Erythroblast (primary cell): ENCODE results near the gene NAT16.
"Not testable (repeated sequence)": the region's sequence is repeated elsewhere in the genome, so short reads cannot be mapped to it uniquely, and the experiment has no call there.

Source experiments
- DNase-seq, 2 experiments: peaks; one replicate each; lab custom pipeline; 2025; lab: John Stamatoyannopoulos, UW
- GATA1 ChIP-seq: IDR thresholded peaks from 2 replicates; pipeline ENCODE4 v1.6.1; 2011; ENCODE audit warnings: low read depth, mild to moderate bottlenecking, control low read depth, low read length, moderate library complexity
- POLR2A ChIP-seq: IDR thresholded peaks from 2 replicates; pipeline ENCODE4 v1.6.1; 2011; ENCODE audit warnings: mild to moderate bottlenecking, low read length

Gene NAT16

GRCh38 chr7:101210143-101210542, 30.1 kb upstream of the NAT16 start:
- TF ChIP-seq GATA1 (no peak), POLR2A (no peak)
- no peak for DNase-seq

- TF ChIP-seq POLR2A, result no peak
- no peak for TF ChIP-seq GATA1
- no peak for DNase-seq
These were observed 28.7 kb upstream of the NAT16 start for GRCh38 chr7:101208794-101209193.

DNA sequence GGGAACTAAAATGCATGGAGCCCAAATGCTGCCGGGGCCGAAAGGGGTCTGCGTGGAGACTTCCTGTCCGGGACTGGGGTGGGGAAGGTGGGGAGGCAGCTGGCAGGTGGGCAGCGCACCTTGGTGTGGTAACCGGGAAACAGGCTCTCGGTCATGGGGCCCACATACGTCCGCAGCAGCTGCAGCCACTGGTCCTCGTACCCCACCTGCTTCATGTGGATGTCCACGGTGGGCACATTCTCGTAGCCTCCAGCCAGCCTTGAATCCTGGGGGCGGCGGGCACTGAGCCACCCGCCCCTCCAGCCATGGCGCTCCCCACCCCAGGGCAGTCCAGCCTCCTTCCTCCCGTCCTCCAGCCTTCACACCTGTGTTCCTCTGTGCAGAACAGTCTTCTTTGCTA, 27.4 kb upstream of the NAT16 start:
- TF ChIP-seq GATA1, result no peak
- no peak for TF ChIP-seq POLR2A
- DNase-seq, result no peak

GRCh38 chr7:101206665-101207042, 26.6 kb upstream of the NAT16 start:
- no peak for DNase-seq
- TF ChIP-seq POLR2A (no peak), GATA1 (no peak)

DNA sequence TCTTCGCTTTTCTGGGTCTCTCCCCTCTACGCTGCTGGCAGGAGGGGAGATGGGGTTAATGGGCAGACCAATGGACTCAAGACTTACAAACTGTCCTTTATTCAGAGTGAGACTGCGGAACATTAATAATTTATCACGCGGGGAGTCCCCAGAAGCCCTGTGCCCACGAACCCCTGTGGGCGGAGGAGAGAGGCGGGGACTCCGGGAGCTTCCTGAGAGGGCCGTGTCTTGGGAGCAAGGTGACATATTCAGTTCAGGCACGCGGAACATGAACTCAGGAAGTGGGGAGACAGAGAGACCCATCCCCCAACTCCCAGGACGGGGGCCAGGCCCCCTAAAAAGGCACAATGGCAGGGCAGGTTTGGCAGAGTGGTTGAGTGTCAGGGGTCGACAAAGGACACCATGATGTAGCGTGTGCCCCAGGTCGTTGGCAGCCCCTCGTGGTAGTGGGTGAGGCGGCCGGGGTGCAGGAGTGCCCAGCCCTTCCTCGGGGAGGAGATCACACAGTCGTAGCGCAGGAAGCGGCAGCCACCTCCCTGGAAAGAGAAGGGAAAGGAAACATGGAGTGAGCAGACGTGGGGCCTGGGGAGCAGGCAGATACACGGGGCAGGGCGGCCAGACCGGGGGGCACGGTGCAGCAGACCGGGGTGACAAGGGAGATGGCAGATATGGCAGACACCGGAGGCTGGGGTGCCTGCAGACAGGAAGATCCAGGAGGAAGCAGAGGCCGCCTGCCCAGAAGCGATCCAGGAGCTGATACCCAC, 26.0 kb upstream of the NAT16 start:
- TF ChIP-seq POLR2A, result no peak
- TF ChIP-seq GATA1, result no peak
- DNase-seq, result no peak

DNA sequence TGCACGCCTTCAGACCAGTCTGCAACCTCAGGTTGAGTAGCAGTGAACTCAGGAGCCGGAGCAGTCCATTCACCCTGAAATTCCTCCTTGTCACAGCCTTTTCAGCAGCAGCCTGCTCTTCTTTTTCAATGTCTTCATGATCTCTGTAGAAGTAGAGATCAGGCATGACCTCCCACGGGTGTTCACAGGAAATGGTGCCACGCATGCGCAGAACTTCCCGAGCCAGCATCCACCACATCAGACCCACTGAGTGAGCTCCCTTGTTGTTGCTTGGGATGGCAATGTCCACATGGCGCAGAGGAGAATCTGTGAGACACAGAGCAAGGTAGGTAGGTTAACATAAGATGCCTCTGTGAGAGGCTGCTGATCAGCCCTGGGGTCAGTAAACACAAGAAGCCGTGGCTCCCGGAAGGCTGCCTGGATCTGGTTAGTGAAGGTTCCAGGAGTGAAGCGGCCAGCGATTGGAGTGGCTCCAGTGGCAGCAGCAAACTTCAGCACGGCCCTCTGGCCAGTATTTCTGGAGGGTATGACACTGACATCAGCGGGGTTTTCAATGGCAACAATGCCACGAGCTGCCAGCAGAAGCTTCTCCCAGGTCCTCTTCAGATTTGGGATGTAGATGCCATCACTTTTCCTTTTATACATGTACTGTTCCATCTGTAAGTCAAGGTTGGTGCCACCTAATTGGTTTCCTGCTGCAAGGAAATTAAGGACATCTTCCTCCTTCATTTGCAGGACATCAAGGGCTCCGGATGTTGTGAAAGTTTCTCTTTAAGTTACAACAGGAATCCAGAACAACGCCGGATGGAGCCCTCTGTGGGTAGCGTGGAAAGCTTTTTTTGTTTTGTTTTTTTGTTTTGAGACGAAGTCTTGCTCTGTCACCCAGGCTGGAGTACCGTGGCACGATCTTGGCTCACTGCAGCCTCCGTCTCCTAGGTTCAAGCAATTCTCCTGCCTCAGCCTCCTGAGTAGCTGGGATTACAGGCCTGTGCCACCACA, 23.9 kb upstream of the NAT16 start:
- DNase-seq, result not testable (repeated sequence)

DNA sequence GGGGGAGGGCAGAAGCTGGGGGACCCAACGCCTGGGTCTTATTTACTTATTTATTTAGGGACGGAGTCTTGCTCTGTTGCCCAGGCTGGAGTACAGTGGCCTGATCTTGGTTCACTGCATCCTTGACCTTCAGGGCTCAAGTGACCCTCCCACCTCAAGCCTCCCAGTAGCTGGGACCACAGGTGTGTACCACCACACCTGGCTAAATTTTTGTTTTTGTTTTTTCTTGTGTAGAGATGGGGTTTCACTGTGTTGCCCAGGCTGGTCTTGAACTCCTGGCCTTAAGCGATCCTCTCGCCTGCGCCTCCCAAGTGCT, 22.5 kb upstream of the NAT16 start:
- DNase-seq, result no peak
- no peak for TF ChIP-seq POLR2A
- no peak for TF ChIP-seq GATA1

DNA sequence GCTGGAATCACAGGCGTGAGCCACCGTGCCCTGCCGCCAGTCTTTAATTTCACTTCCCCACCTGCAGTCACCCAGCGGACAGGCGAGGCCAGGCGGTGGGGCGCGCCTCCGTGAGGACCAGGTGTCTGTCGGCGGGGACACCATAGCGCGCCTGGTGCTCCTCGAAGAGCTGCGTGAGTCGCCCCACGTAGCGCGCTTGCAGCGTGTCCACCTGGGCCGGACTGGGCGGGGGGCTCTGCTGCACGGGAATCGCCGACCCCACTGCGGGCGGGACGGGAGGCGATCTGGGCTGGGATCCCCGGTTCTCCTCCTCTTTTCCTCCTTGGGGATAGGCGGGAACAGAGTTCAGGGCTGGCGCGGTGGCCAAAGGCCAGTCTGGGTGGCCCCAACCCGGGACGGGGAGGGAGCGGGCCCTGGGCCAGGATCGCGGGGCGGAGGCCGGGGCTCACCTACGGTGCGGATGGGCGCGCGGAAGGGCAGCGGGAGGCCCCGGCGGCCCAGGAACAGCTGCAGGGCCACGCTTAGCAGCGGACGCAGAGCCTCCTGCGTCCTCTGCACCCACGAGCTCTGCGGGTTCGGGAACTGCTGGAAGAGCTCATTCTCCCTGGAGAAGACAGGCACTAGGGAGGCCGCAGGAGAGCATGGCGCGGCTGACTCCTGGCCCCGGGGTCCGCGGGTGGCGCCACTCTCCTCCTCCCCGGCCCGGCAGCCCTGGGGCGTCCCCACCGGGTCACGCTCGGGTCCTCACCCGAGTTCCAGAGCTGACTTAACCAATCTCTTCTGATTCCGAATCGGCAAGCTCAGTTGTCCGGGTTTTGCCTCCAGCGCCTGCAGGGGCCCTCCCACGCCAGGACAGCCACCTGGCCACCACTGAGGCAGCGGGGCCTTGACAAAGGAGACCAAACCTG, 21.9 kb upstream of the NAT16 start:
- no peak for DNase-seq
- no peak for TF ChIP-seq GATA1
- TF ChIP-seq POLR2A, result no peak

DNA sequence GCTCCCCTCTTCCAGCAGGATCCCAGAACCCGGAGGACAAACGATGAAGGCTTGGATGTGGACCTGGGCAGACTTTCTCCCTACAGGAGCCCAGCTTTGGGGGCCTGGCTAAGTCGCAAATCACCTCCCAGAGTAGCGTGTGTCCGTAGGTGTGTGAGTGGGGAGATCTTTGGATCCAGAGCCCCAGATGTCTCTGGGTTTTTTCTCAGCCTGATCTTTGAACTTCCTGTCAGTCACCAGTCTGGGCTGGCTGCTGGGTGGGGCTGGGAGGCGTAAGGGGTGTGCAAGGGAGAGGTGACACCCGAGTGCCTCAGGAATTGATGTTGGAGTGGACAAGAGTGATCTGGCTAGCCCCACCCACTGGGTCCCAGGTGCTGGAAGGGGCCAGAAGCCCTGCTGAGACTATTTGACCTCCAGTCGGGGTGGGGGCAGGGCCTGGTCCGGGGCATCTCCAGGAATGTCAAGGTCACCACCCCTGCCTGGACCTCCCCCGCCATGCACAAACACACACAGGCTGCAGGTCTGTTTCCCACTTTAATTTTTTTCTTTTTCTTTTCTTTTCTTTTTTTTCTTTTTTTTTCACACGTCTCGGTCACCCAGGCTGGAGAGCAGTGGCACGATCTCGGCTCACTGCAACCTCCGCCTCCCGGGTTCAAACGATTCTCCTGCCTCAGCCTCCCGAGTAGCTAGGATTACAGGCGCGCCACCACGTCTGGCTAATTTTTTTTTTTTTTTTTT, 20.9 kb upstream of the NAT16 start, which contains the start of gene MOGAT3:
Gene MOGAT3 (minus strand): TSS at position 175 of the 738 bp plus-strand sequence. CDS start 182 bp downstream, outside the sequence.
- no peak for DNase-seq
- no peak for TF ChIP-seq POLR2A
- no peak for TF ChIP-seq GATA1

GRCh38 chr7:101200504-101200861, 20.4 kb upstream of the NAT16 start:
- TF ChIP-seq GATA1 (no peak), POLR2A (no peak)
- no peak for DNase-seq

DNA sequence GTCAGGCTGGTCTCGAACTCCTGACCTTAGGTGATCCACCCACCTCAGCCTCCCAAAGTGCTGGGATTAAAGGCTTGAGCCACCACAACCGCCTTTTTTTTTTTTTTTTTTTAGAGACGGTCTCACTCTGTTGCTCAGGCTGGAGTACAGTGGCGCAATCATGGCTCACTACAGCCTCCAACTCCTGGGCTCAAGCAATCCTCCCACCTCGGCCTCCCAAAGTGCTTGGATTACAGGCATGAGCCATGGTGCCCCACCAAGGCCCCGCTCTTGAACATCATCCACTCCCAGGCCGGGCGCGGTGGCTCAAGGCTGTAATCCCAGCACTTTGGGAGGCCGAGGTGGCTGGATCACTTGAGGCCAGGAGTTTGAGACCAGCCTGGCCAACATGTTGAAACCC, 19.4 kb upstream of the NAT16 start:
- DNase-seq, result not testable (repeated sequence)

DNA sequence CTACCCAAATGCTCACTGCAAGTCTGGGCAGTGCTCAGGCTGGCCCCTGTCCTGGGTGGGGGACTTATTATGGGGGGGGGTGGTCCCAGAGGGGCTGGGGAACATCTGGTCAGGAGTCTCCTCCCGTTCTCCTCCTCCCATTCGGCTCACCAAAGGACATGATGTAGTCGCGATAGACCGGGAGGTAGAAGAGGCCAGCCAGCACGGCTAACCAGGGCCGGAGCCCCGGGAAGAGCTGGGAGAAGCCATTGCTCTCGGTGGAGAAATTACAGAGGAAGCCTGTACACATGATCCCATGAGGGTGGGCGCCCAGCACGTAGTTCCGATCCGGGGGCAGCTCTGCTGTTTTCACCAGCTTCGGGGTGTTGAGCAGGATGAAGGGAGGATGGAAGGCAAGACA, 18.4 kb upstream of the NAT16 start:
- TF ChIP-seq GATA1 (no peak), POLR2A (no peak)
- no peak for DNase-seq

GRCh38 chr7:101197991-101198390, 17.9 kb upstream of the NAT16 start:
- TF ChIP-seq POLR2A (no peak), GATA1 (no peak)
- DNase-seq, result no peak
